Caco-2 (cell line): ENCODE data around the gene NDRG3. TPM values are rescaled to one million over a fixed set of nuclear protein-coding genes. Genes with fewer than 3 reads are reported as not detected.

Experiments used
- BruUV-seq: library from RNA; stranded (reverse); fragments of 400-500 nt; replicated peaks from 2 replicates; lab custom pipeline; 2021; lab: Mats Ljungman, UMichigan
- CTCF ChIA-PET: fragments of 300-600 bp; sonication (Branson Sonifier 250); formaldehyde crosslinking; loops from one replicate; lab custom pipeline; 2022; ENCODE audit warnings: antibody characterized with exemption; lab: Charles Lee
- POLR2A ChIA-PET: fragments of 300-600 bp; sonication (Branson Sonifier 250); formaldehyde crosslinking; loops from one replicate; lab custom pipeline; 2022; ENCODE audit warnings: antibody characterized with exemption; lab: Charles Lee
- DNase-seq, 2 experiments: peaks; one replicate each; pipeline versions ENCODE4 v3.0.0 to v3.0.0-alpha.2; 2020 to 2022
- H3K27me3 ChIP-seq: replicated peaks from 2 replicates; pipeline ENCODE4 v1.6.0; 2011; ENCODE audit warnings: low read length; ENCODE audit not compliant: control insufficient read depth, insufficient read depth
- H3K36me3 ChIP-seq: 2 replicates; pipeline ENCODE4 v1.5.1; 2011; ENCODE audit warnings: low read length; ENCODE audit not compliant: control insufficient read depth, insufficient read depth
- H3K4me1 ChIP-seq: fragments of 250-450 bp; sonication (Bioruptor Pico); 2 replicates; pipeline ENCODE4 v1.5.1; 2020; ENCODE audit warnings: mild to moderate bottlenecking
- H3K4me3 ChIP-seq: 2 replicates; pipeline ENCODE4 v1.5.1; 2011; ENCODE audit warnings: low read depth, mild to moderate bottlenecking, control low read depth, low read length
- H3K9me3 ChIP-seq: fragments of 250-450 bp; sonication (Bioruptor Pico); 2 replicates; pipeline ENCODE4 v1.5.1; 2020; ENCODE audit warnings: mild to moderate bottlenecking, moderate library complexity
- H3K27ac Mint-ChIP-seq: one replicate; pipeline ENCODE4 v1.8.0; 2022; ENCODE audit warnings: mixed read lengths; ENCODE audit not compliant: unreplicated experiment
- H3K27me3 Mint-ChIP-seq: one replicate; pipeline ENCODE4 v1.8.0; 2022; ENCODE audit warnings: mixed read lengths; ENCODE audit not compliant: insufficient read depth, unreplicated experiment
- H3K36me3 Mint-ChIP-seq: one replicate; pipeline ENCODE4 v1.8.0; 2022; ENCODE audit warnings: mild to moderate bottlenecking, mixed read lengths; ENCODE audit not compliant: insufficient read depth, unreplicated experiment
- H3K4me1 Mint-ChIP-seq: one replicate; pipeline ENCODE4 v1.8.0; 2022; ENCODE audit warnings: low read depth, mixed read lengths; ENCODE audit not compliant: unreplicated experiment
- H3K4me3 Mint-ChIP-seq: one replicate; pipeline ENCODE4 v1.8.0; 2022; ENCODE audit warnings: mild to moderate bottlenecking, moderate library complexity, mixed read lengths; ENCODE audit not compliant: unreplicated experiment
- H3K9me3 Mint-ChIP-seq: one replicate; pipeline ENCODE4 v1.8.0; 2022; ENCODE audit warnings: mixed read lengths; ENCODE audit not compliant: unreplicated experiment
- intact Hi-C: fragments of 100-400 bp; cut with micrococcal nuclease; formaldehyde crosslinking; loops from one replicate; pipeline ENCODE4 v1.10.0; 2022; ENCODE audit not compliant: unreplicated experiment
- total RNA-seq: library from RNA; stranded (reverse); gene quantifications from 2 replicates; pipeline ENCODE4 v1.2.3, GENCODE V29; 2022
- TF ChIP-seq, protein P1 (sequence below), 2 experiments: fragments of 200-600 bp in 1 of 2; IDR thresholded peaks; 1 replicate in 1 of 2; 2 replicates in 1 of 2; pipeline versions ENCODE4 v1.5.1 to v1.8.0; 2011 to 2022; ENCODE audit warnings: antibody characterized with exemption in 1 of 2, control low read depth in 1 of 2, inconsistent platforms in 1 of 2, low read depth in 1 of 2, low read length in 1 of 2, mild to moderate bottlenecking in 1 of 2, moderate library complexity in 1 of 2; ENCODE audit not compliant: insufficient read depth in 1 of 2, severe bottlenecking in 1 of 2, unreplicated experiment in 1 of 2

Gene NDRG3
- total RNA-seq, 1 experiment from 2014 or later, result 41.5 TPM

DNA sequence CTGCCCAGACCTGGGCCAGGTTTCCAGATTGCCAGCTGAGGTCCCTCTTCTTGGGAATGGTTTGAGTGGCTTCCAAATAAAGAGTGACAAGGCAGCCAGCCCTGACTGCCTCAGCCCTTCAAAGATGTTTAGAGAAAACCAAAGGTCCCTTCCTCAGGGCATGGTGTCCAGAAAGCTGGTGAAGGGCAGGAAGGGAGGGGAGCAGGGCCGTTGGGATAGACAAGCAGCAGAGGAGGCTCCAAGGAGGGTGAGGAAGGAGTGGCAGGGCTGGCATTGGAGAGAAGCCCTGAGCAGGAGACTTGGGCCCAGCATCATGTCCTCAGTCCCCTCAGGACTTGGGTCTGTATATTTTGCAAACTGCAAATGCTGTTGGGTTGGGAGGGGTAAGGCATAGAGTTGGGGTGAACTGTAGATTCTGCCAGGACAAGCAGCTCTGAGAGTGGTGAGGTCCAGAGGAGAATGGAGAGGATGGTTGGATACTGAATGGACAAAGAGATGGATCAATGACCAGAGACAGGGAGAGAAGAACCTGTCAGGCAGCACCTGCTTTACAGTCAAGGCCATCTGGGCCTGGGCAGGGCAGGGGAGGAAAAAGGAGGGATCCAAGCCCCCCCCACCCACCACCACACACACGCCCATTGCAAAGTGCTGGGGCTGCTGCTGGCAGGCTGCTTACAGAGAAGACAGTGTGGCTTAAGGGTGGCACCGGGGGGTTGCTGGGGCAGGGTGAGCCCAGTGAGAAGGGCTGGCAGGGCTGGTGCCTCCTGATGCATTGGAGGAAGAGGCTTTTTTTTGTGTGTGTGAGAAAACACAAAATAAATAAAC, 33.2 kb upstream of the NDRG3 start:
- no TSS peak for BruUV-seq
- TF ChIP-seq, protein P1, sequence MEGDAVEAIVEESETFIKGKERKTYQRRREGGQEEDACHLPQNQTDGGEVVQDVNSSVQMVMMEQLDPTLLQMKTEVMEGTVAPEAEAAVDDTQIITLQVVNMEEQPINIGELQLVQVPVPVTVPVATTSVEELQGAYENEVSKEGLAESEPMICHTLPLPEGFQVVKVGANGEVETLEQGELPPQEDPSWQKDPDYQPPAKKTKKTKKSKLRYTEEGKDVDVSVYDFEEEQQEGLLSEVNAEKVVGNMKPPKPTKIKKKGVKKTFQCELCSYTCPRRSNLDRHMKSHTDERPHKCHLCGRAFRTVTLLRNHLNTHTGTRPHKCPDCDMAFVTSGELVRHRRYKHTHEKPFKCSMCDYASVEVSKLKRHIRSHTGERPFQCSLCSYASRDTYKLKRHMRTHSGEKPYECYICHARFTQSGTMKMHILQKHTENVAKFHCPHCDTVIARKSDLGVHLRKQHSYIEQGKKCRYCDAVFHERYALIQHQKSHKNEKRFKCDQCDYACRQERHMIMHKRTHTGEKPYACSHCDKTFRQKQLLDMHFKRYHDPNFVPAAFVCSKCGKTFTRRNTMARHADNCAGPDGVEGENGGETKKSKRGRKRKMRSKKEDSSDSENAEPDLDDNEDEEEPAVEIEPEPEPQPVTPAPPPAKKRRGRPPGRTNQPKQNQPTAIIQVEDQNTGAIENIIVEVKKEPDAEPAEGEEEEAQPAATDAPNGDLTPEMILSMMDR (IDR thresholded peaks at IDR 0.05; ENCODE audit: insufficient read depth in 1 of 2, low read depth in 1 of 2, low read length in 1 of 2, severe bottlenecking in 1 of 2, unreplicated experiment in 1 of 2), result no peak
- no peak overlapping the region for H3K4me3 Mint-ChIP-seq
- ChIA-PET CTCF (interaction anchor here (0.6 kb wide), 1 partner anchor 16 kb away, joined by 3 read pairs; no protein-coding TSS in a partner anchor), POLR2A (no interaction called here)
- H3K4me3 ChIP-seq, result no peak overlapping the region
- DNase-seq, result no peak
- H3K9me3 Mint-ChIP-seq, result no peaks in the 10 kb centered on the region
- no peaks in the 10 kb centered on the region for H3K4me1 Mint-ChIP-seq
- no peaks in the 10 kb centered on the region for H3K27me3 ChIP-seq
- H3K36me3 Mint-ChIP-seq, result peaks cover 13% of the 10 kb centered on the region
- no peaks in the 10 kb centered on the region for H3K27me3 Mint-ChIP-seq
- intact Hi-C loops, result no loop called here
- H3K36me3 ChIP-seq, result no peaks in the 10 kb centered on the region
- H3K9me3 ChIP-seq, result no peaks in the 10 kb centered on the region
- peaks cover 4% of the 10 kb centered on the region; the same call in 1 of the 2 replicates for H3K4me1 ChIP-seq
- H3K27ac Mint-ChIP-seq, result no peak overlapping the region

DNA sequence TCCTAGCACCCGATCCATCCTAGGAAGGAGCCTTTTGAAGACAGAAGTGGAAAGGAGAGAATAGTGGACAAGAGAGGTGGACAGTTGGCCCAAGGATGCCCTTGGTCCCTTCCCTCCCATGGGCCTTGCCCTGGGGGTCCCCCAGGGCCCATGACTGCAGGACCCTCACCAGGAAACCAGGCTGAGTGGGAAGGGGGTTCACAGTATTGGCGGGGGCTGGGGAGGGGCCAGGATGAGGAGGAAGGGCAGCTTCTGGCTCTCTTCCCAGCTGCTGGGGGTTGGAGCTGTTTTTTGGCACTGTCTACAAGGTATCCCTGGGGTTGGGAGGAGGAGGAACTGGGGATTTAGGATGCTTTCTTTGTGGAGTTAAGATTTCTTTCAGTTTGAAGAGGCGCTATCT, 31.7 kb upstream of the NDRG3 start:
- CTCF ChIA-PET, result interaction anchor here (0.6 to 1.5 kb wide), 4 partner anchors 9 to 172 kb away, joined by 3 to 4 read pairs (median 3); partner anchors contain the start of gene RAB5IF

DNA sequence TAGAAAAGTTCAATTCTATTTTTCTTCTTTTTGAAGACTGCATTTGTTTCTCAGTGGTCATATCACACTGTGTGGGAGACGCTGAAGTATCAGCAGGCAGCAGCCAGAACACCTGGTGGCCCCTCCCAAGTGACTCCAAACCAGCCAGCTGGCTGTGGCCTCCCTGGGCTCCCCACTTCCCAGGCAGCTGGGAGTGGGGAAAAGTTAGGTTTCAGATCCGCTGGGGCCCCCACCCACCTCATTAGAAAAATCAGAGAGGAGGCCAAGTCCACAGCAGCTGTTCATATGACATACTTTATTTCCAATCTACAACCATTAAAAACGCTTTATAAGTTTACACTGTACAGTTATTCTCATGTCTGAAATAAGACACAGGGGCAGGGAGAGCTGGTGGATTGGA, 31.3 kb upstream of the NDRG3 start:
- H3K27me3 Mint-ChIP-seq, result no peaks in the 10 kb centered on the region
- Histone ChIP-seq H3K27me3 (no peaks in the 10 kb centered on the region), H3K4me1 (peaks cover 10% of the 10 kb centered on the region), H3K9me3 (no peaks in the 10 kb centered on the region), H3K36me3 (no peaks in the 10 kb centered on the region), H3K4me3 (no peak overlapping the region)
- H3K9me3 Mint-ChIP-seq, result no peaks in the 10 kb centered on the region
- intact Hi-C loops, result no loop called here
- BruUV-seq, result no TSS peak
- no peak for DNase-seq
- ChIA-PET CTCF (interaction anchor here (0.5 to 1.5 kb wide), 4 partner anchors 9 to 1683 kb away, joined by 3 to 4 read pairs (median 3); no protein-coding TSS in a partner anchor), POLR2A (interaction anchor here (0.7 kb wide), 1 partner anchor 161 kb away, joined by 4 read pairs; no protein-coding TSS in a partner anchor)
- peaks cover 11% of the 10 kb centered on the region for H3K36me3 Mint-ChIP-seq
- no peak overlapping the region for H3K4me3 Mint-ChIP-seq
- TF ChIP-seq, protein P1 (IDR thresholded peaks at IDR 0.05; ENCODE audit: insufficient read depth in 1 of 2, low read depth in 1 of 2, low read length in 1 of 2, severe bottlenecking in 1 of 2, unreplicated experiment in 1 of 2), result no peak
- no peak overlapping the region for H3K27ac Mint-ChIP-seq
- peaks cover 7% of the 10 kb centered on the region for H3K4me1 Mint-ChIP-seq

More for the DNA sequence above, 31.7 kb upstream of the NDRG3 start:
- no peaks in the 10 kb centered on the region for H3K36me3 ChIP-seq
- H3K9me3 ChIP-seq, result no peaks in the 10 kb centered on the region
- no peak for DNase-seq
- no TSS peak for BruUV-seq
- Mint-ChIP-seq H3K27ac (no peak overlapping the region), H3K36me3 (peaks cover 11% of the 10 kb centered on the region), H3K4me1 (peaks cover 3% of the 10 kb centered on the region), H3K27me3 (no peaks in the 10 kb centered on the region), H3K4me3 (no peak overlapping the region), H3K9me3 (no peaks in the 10 kb centered on the region)
- no peaks in the 10 kb centered on the region for H3K27me3 ChIP-seq
- peaks cover 7% of the 10 kb centered on the region for H3K4me1 ChIP-seq
- POLR2A ChIA-PET, result interaction anchor here (0.7 kb wide), 1 partner anchor 934 kb away, joined by 4 read pairs; no protein-coding TSS in a partner anchor
- TF ChIP-seq, protein P1 (IDR thresholded peaks at IDR 0.05; ENCODE audit: insufficient read depth in 1 of 2, low read depth in 1 of 2, low read length in 1 of 2, severe bottlenecking in 1 of 2, unreplicated experiment in 1 of 2), result no peak
- intact Hi-C loops, result no loop called here
- H3K4me3 ChIP-seq, result no peak overlapping the region
